Measurements from ENCODE around the gene NOTO.

- TF ChIP-seq, protein P1, sequence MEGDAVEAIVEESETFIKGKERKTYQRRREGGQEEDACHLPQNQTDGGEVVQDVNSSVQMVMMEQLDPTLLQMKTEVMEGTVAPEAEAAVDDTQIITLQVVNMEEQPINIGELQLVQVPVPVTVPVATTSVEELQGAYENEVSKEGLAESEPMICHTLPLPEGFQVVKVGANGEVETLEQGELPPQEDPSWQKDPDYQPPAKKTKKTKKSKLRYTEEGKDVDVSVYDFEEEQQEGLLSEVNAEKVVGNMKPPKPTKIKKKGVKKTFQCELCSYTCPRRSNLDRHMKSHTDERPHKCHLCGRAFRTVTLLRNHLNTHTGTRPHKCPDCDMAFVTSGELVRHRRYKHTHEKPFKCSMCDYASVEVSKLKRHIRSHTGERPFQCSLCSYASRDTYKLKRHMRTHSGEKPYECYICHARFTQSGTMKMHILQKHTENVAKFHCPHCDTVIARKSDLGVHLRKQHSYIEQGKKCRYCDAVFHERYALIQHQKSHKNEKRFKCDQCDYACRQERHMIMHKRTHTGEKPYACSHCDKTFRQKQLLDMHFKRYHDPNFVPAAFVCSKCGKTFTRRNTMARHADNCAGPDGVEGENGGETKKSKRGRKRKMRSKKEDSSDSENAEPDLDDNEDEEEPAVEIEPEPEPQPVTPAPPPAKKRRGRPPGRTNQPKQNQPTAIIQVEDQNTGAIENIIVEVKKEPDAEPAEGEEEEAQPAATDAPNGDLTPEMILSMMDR (IDR thresholded peaks at IDR 0.05): no peak
- no peak for TF ChIP-seq ZFX (IDR thresholded peaks at IDR 0.05; ENCODE audit: borderline replicate concordance)
Observed at GRCh38 chr2:73239776-73240175, 37.4 kb downstream of the NOTO start.
